Measurements from ENCODE around the gene REC114.

DNA sequence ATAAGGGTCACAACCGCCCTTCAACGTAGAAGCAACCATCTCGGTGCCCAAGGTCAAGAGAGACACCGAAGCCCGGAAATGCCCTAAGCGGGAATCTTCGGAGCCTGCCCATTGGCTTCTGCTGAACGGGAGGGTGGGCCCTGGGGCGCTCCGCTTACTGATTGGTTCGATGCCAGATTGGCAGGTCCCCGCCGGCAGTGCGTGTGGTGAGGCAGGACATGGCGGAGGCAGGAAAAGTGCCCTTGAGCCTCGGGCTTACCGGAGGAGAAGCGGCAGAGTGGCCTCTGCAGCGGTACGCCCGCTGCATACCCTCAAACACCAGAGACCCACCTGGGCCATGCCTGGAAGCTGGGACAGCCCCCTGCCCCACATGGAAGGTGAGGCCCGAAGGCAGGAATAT, at the start of gene REC114:
- no peak for TF ChIP-seq CEBPB (IDR thresholded peaks at IDR 0.05; ENCODE audit: borderline replicate concordance in 1 of 2, low read depth in 2 of 2, low read length in 2 of 2)
- TF ChIP-seq CHD1 (IDR thresholded peaks at IDR 0.05; ENCODE audit: low read depth, low read length): no peak
- TF ChIP-seq, protein P1, sequence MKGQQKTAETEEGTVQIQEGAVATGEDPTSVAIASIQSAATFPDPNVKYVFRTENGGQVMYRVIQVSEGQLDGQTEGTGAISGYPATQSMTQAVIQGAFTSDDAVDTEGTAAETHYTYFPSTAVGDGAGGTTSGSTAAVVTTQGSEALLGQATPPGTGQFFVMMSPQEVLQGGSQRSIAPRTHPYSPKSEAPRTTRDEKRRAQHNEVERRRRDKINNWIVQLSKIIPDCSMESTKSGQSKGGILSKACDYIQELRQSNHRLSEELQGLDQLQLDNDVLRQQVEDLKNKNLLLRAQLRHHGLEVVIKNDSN (IDR thresholded peaks at IDR 0.05; ENCODE audit: borderline replicate concordance, extremely low read length, insufficient read depth, low read depth, low read length): no peak
- TF ChIP-seq, protein P2, sequence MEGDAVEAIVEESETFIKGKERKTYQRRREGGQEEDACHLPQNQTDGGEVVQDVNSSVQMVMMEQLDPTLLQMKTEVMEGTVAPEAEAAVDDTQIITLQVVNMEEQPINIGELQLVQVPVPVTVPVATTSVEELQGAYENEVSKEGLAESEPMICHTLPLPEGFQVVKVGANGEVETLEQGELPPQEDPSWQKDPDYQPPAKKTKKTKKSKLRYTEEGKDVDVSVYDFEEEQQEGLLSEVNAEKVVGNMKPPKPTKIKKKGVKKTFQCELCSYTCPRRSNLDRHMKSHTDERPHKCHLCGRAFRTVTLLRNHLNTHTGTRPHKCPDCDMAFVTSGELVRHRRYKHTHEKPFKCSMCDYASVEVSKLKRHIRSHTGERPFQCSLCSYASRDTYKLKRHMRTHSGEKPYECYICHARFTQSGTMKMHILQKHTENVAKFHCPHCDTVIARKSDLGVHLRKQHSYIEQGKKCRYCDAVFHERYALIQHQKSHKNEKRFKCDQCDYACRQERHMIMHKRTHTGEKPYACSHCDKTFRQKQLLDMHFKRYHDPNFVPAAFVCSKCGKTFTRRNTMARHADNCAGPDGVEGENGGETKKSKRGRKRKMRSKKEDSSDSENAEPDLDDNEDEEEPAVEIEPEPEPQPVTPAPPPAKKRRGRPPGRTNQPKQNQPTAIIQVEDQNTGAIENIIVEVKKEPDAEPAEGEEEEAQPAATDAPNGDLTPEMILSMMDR (IDR thresholded peaks at IDR 0.05 in 2 of 3, conservative IDR thresholded peaks at IDR 0.05 in 1 of 3; ENCODE audit: control insufficient read depth in 2 of 3, extremely low read depth in 1 of 3, insufficient read depth in 1 of 3, low read depth in 3 of 3, low read length in 3 of 3): no peak
- no peak for TF ChIP-seq ZBED1 (IDR thresholded peaks at IDR 0.05; ENCODE audit: borderline replicate concordance)
- TF ChIP-seq RB1 (IDR thresholded peaks at IDR 0.05; ENCODE audit: borderline replicate concordance): no peak
- no peak for TF ChIP-seq TCF3 (IDR thresholded peaks at IDR 0.05; ENCODE audit: borderline replicate concordance, insufficient read depth, low read depth, low read length)
- TF ChIP-seq, protein P3, sequence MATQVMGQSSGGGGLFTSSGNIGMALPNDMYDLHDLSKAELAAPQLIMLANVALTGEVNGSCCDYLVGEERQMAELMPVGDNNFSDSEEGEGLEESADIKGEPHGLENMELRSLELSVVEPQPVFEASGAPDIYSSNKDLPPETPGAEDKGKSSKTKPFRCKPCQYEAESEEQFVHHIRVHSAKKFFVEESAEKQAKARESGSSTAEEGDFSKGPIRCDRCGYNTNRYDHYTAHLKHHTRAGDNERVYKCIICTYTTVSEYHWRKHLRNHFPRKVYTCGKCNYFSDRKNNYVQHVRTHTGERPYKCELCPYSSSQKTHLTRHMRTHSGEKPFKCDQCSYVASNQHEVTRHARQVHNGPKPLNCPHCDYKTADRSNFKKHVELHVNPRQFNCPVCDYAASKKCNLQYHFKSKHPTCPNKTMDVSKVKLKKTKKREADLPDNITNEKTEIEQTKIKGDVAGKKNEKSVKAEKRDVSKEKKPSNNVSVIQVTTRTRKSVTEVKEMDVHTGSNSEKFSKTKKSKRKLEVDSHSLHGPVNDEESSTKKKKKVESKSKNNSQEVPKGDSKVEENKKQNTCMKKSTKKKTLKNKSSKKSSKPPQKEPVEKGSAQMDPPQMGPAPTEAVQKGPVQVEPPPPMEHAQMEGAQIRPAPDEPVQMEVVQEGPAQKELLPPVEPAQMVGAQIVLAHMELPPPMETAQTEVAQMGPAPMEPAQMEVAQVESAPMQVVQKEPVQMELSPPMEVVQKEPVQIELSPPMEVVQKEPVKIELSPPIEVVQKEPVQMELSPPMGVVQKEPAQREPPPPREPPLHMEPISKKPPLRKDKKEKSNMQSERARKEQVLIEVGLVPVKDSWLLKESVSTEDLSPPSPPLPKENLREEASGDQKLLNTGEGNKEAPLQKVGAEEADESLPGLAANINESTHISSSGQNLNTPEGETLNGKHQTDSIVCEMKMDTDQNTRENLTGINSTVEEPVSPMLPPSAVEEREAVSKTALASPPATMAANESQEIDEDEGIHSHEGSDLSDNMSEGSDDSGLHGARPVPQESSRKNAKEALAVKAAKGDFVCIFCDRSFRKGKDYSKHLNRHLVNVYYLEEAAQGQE (IDR thresholded peaks at IDR 0.05; ENCODE audit: low read depth, low read length): no peak
- no peak for TF ChIP-seq MYB (IDR thresholded peaks at IDR 0.05; ENCODE audit: borderline replicate concordance, low read depth, low read length)
- TF ChIP-seq FOS (IDR thresholded peaks at IDR 0.05; ENCODE audit: borderline replicate concordance, extremely low read depth, insufficient read length): no peak
- TF ChIP-seq, protein P4, sequence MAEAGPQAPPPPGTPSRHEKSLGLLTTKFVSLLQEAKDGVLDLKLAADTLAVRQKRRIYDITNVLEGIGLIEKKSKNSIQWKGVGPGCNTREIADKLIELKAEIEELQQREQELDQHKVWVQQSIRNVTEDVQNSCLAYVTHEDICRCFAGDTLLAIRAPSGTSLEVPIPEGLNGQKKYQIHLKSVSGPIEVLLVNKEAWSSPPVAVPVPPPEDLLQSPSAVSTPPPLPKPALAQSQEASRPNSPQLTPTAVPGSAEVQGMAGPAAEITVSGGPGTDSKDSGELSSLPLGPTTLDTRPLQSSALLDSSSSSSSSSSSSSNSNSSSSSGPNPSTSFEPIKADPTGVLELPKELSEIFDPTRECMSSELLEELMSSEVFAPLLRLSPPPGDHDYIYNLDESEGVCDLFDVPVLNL (IDR thresholded peaks at IDR 0.05; ENCODE audit: low read depth, low read length): no peak
- TF ChIP-seq TBL1XR1 (IDR thresholded peaks at IDR 0.05; ENCODE audit: low read depth, low read length): no peak

All from GM12878 (cell line).